Non-pigmented ciliary epithelial cell (primary cell): ENCODE results near the gene SLC10A6.
A peak's percentile ranks its signal among the peaks of the same experiment; 100 is the strongest.

ENCODE experiments used
- DNase-seq: peaks from one replicate; pipeline ENCODE4 v3.0.0-alpha.2; 2010; ENCODE audit warnings: low read depth

The SLC10A6 gene

DNA sequence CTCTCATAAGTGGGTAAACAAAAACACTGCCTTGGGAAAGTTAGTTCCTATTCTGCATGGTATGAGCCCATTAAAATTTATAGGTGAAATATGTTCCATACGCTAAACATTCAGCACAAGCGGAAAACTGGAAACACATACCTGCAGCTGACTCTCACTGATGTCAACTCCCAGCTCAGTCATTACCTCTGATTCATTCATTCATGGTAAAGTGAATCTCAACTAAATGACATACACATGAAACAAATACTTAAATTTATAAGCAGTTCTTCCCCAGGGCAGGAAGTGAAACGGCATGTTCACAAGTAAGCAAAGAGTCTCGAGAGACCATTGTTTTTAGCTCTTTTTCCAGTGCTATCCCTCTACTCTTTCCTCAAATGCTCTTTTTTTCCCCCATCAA, 1.6 kb downstream of the SLC10A6 start:
- no peak for DNase-seq

DNA sequence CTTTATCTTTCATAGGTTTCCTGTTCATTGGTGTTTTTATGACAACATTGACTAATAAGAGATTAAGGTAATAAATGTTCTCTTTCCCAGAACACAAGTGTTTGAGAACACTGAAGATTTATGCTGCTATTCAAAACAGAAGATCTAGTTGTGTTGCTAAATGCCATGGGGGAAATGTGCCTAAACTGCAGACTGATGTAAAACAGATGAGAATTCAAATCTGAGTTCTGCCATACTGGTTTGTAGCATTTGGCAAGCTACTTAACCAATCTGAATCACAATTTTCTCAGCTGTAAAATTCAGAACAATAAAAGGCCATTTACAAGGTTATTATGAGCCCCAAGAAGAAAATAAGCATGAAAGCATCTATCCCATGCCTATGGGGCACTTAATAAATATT, 2.3 kb downstream of the SLC10A6 start:
- no peak for DNase-seq

DNA sequence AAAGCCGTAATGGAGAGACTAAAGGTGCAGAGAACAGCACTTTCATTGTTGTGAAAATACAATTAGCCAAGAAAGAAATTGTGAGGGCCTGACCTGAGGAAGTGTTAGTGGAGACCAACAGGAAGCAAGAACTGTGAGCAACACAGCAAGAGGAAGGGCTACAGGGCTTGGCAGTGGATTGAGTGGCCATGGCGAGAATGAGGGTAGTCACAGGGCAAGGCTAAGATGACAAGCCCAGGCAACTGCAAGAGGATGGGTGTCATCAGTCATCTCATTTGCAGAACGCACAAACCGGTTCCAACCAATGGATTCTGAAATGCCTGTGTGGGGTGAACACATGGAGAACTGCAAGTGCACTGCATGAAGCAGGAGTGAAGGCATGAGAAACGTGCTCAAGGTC, 3.6 kb downstream of the SLC10A6 start:
- no peak for DNase-seq

DNA sequence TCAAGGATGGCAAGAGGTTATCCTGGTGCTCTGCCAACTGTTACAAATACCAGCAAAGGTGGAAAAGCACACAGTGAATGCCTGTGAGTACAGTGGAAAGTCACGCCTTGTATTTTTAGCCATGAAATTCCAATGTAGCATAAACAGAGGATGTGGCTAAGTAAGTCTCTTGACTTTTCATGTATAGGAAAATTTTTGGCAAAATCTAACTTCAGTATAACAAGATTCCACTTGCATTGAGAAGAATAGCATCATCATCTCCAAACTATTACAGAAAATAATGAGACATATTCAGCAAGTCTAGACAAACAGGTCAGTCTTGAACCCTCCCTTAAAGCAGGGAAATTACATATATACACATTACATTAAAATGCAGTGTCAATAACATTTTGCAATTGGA, 7.9 kb downstream of the SLC10A6 start:
- no peak for DNase-seq

DNA sequence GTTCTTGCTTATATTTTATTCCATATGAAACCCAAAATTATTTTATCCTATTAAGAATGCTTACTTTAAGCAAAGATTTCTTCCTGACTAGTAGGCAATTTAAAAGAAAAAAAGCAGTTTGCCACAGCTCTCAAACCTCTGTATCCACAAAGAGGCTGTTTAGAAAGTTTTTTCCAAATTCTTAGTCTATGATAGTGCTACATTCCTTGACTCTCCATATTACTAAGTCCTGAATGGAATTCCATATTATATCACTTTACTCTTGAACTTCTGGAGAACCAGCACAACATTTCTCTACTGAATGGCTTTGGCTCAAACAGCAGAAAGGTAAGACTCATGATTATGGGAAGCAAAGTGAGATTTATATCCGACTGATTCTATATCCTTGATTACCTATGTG, 8.3 kb downstream of the SLC10A6 start:
- no peak for DNase-seq

DNA sequence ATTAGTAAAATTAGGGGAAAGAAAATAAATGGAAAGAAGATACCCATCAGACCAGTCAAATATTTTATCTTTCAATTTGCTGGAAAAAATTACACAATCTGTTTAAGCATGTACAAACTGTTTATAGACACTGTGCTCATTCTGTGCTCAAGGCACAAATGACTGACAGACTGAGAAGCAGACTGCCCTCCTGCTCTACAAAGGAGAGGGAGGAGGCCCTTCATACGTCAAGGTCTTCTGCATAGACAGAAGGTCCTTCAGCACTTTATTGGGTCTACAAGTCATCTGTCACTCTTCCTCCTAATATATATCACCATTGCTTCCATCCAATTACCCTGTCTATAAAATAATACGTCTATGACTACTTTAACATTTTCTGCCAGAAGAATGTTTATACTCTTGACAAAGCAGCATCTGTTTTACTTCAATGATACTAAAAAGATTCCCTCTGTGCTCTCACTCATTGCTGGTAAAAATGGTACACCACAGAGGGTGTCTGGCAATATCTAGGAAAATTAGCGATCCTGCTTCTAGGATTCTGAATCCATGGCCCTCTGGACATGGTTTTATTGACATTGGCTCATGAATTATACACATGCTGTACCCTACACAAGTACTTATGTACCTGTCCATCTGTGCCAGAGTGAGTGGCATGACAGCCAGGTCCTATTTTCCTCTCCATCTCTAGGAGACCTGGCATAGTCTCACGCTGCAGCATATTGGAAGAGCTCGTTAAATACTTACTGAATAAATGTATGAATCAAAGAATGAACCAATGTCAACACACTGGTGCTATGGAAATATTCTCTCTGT, 11.3 kb downstream of the SLC10A6 start:
- no peak for DNase-seq

DNA sequence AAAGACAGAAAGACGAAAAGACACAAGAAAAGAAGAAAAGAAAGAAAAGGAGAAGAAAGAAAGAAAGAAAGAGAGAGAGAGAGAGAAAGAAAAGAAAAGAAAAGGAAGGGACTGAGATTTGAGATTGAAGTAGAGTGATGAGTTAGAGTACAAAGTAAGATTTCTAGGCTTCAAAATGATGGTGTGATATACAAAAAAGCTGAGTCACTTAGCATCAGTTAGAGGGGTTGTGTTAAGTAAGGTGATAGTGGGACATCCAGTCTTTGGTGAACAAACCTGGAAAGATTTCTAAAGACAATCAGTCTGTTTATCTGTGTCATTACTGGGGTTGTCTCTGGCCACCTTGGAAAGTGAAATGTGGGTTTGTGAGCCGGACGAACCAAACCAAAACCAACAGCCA, 13.5 kb downstream of the SLC10A6 start:
- no peak for DNase-seq

DNA sequence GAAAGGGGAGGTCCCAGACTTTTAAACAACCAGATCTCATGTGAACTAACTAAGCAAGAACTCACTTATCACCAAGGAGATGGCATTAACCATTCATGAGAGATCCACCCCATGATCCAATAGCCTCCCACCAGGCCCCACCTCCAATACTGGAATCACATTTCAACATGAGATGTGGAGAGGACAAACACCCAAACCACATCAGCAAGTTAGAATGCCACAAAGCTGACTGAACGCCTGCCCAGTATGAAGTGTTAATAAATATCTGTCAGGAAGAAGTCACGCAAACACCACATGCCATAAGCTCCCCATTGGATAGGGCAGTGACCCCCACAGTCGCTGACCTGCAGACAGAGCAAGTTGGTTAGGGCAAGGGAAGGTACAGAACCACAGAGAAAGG, 14.3 kb downstream of the SLC10A6 start:
- DNase-seq: peak; percentile 47

DNA sequence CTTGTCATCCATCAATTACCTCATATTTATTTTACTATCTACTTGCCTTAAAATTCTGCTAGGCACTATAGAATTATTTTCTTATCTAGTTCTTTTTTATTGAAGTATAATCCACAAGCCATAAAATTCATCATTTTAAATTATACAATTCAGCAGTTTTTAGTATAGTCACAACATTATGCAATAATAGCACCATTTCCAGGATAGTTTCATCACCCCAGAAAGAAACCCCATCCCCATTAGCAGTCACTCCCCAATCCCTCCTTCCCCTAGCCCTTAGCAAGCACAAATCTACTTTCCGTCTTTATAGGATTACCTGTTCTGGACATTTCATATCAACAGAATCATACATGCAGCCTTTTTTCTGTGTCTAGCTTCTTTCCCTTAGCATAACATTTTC, 15.6 kb downstream of the SLC10A6 start:
- no peak for DNase-seq

DNA sequence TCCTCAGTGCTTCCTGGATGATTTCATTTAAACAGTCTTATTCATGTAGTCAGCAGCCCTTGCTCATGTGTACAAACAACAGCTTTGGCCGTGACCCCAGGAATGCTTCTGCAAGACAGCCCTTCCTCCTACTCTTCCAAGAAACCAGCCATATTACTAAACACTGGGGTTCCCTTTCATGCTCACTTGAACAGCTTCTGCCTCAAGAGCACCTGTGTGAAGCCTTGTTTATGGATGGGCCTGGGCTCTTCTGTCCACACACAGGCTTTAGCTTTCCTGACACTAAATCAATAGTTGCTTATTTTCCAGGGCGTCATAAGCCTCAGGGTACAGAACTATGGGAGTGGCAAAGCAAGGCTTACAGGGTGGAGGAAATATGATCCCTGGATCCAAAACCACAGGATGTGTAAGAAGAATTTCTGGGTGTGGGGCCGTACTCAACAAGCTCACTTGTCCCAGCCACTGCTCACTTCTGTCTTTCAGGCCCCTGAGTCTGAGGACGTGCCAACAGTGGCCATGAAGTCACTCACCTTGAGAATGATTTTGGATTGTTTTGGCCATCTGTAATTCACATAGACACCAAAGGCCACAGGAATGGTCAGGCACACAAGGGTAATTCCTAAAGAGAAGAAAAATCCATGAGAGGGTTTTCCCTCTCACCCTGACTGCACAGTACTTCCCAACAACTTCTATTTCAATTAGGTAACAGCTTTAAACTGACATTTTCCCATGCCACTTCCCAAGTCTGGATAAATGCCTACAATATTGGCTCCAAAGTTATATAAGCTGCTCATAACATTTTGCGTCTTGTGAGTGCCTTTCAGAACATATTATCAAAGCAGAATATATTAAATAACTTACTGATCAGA, 17.7 kb downstream of the SLC10A6 start:
- DNase-seq: peak; percentile 87

DNA sequence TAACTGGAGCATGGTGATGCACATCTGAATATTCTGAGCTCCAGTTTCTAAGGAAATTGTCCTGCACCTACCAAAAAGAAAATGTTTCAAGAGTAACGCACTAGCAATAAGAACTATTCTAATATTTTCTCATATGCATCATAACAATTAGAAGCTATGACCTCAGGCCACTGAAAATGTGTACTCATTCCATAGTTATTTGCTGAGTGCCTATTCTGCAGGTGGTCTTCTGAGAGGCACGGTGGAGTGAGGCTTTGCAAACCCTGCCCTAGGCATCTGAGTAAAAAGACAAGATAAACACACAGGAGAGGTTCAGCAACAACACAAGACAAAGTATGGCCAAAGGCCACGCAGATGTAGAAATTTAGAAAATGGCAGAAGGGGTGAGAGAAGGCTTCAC, 23.7 kb downstream of the SLC10A6 start:
- no peak for DNase-seq

DNA sequence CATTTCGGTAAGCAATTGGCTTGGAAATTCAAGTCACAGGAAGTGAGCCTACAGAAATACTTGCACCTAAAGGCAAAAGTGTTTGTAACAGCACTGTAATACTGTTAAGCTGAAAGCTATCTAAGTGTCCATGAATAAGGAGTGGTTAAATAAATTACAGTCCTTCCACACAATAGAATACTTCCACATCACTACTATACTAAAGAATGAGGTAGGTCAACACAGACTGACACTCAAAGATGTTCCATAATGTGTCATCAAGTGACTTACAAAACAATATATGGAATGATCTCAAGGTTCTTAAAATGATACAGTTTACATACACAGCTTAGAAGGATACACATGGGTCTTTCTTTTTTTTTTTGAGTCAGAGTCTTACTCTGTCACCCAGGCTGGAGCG, 27.0 kb downstream of the SLC10A6 start:
- DNase-seq: no peak

DNA sequence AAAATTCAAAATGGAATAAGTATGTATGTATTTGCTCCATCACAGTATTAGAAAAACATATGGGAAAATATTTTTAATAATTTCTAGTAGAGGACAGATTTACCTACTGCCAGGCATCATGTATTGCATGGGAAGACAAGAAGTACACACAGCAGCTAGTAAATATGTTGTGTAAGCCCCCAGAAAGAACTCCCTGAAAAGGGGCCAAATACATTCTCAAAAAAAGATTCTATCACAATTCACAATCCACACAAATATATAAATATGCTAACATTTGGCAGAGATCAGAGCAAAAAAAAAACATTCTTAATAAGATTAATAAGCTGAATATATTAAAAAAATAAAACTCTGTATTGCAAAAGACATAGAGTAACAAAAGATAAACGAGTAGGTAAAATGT, 28.0 kb downstream of the SLC10A6 start:
- DNase-seq: no peak

DNA sequence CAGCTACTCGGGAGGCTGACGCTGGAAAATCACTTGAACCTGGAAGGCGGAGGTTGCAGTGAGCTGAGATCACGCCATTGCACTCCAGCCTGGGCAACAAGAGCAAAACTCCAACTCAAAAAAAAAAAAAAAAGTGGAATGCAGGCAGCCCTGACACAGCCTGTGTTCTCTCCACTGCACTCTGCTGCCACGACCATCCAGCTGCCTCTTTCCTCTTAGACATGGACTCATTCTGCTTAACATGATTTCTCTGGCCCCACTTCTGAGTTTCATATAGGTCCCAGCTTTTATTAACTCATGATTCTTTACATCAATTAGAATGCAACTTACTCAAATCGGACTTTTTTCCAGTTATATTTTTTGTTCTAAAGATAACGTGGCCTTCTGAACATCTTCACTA, 29.6 kb downstream of the SLC10A6 start:
- DNase-seq: no peak

DNA sequence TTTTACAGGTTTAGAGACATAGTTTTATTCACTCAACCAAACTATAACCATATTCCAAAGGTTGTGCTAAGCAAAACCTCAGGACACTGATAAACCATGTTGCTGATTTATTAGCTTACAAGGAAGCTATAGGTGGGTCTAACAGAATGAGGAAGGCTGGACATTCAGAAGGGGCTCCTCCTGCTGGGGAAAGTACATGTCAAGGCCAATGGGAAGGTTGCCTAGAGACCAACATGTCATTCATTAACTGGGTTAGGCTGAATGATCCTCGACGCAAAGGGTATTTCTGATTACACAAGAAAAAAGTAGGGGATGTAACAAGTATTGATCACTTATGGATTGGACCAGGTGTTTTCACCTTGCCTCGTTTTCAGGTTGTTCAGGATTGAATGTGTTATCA, 30.3 kb downstream of the SLC10A6 start:
- no peak for DNase-seq

DNA sequence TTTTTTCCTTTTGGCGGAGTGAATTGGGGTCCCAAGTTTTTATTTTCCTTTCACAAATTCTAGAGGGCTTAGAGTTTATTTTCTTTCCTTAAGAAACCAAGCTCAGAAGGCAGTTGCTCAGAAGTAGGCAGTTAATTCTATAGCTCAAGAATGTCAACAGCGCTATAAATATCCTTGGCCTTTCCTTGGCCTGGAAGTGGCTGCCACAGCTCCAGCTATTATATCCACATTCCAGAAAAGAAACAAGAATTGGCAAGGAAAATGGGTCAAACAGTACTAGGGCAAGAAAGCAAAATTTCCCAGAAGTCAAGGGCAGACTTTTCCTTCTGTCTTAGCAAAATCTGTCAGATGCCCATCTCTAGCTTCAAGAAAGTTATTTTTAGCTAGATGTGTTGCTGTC, 31.0 kb downstream of the SLC10A6 start:
- DNase-seq: no peak

DNA sequence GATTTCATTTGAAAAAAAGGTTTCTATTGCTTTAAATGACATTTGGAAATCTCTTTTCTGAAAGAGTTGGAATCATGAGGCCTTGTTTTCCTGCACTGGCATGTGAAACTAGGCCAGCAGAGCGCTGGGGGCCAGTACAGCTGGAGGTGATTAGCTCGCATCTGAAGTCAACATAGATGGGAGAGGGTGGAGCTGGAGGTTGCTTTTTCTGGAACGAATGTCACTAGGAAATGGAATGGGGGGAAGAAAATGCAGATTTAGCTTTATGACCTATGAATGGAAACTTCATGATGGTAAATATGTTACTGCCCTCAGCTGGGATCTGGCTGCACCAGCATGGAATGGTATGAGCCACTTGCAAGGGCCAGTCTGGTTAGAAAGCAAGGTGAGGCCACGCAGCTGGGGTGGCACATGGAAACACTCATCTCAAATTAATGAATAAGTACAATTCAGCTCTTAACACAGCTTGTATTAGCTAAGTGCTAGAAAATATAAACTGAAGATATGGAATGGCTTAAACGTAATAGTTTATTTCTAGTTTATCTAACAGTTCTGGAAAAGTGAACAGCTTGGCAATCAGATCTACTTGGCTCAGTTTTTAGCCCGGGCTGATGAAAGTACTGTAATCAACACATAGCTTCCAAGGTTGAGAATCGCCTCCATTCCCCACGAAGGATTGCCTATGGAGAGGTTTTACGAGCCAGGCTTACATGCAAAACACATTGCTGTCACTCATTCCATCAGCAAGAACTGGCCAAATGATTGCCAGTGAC, 32.5 kb downstream of the SLC10A6 start:
- DNase-seq: no peak

DNA sequence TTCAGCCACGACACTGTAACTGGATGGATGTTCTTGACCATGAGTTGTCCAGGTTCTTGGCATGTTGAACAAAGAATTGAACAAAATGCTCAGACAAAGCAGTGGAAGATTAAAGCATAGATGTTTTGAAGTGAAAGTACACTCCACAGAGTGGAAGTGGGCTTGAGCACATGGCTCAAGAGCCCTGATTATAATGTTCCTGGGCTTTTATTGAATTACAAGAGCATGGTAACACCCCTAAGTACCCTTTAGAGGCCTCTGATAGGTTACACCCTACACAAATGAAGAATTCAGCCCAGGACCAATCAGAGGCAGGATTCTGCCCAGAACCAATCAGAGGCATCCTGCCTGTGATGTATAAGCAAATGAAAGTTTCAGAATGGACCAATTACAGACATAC, 33.5 kb downstream of the SLC10A6 start:
- no peak for DNase-seq

DNA sequence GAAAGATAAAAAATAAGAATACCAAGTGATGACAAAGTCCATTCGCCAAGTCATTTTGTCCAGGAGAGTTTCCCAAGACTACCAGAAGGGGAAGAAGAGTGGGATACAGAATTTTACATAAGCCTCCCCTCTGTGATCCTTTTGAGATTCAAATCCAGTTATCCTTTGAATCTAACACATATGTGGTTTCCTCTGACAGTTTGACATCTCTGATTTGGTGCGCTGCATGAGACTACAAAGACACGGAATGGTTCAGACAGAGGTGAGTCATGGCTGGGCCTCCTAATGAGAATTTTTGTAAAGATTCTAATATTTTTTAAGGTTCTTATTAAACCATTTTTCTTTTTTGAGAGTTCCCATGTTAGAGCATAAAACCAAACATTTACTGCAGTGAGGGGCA, 38.3 kb downstream of the SLC10A6 start:
- DNase-seq: no peak

DNA sequence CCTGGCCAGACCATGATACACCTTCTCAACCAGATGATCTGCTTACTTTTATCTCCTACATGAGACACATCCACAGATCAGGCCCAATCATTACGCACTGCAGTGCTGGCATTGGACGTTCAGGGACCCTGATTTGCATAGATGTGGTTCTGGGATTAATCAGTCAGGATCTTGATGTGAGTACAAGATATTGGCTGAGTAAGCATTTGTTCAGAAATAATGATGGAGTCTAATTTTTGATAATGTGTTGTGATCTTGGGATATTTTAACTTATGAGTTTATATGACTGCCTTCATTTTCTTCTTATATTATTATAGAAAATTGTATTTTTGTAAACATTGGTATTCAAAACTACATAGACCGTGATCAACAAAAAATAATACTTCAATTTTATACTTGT, 39.4 kb downstream of the SLC10A6 start:
- DNase-seq: no peak

DNA sequence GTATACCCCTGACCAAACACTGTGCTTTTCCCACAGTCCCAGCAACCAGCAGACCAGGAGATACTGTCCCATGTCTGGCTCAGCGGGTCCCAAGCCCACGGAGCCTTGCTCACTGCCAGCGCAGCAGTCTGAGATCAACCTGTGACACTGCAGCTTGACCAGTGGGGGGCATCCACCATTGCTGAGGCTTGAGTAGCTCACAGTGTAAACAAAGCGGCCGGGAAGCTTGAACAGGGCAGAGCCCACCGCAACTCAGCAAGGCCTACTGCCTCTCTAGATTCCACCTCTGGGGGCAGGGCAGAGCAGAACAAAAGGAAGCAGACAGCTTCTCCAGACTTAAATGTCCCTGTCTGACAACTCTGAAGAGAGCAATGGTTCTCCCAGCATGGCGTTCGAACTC, 58.1 kb downstream of the SLC10A6 start:
- no peak for DNase-seq

DNA sequence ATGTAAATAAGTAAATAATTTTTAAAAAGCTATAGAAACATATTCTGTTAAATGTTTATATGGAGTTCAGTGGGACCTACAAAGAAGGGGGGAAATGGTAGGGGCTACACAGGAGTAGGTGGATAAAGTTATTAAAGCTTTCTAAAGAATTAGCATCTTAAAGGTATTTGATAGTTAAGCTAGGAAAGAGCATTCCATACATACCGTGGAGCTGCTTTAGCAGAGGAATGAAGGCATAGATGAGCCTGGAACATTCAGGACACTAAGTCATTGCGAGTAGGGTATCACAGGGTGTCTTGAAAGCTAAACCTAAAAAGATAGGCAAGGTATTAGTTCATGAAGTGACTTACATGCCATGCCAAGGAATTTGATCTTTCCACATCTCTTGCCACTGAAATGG, 60.4 kb downstream of the SLC10A6 start:
- peak; percentile 1 for DNase-seq

DNA sequence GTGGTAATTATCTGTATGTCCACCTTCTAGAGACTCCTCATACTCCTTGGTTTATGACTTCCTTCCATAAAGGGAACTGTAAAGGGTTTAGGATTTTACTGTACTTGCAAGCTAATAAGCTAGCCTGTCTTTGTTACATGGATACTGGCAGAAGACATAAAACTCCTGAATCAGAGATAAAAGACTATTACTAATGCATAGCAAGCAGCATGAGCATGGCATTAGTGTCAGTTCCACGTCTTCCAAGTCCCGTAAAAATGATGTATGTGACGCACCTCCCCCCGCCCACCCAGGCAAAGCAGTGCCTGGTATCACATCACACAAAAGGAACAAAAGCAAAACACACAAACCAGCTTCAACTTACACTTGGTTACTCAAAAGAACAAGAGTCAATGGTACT, 71.0 kb downstream of the SLC10A6 start:
- DNase-seq: no peak
